Endothelial cell (in vitro differentiated cells): ENCODE results near the gene DCTN3. TPM values are rescaled to one million over a fixed set of nuclear protein-coding genes. Genes with fewer than 3 reads are reported as not detected.

Experiments
- DNase-seq: peaks from one replicate; pipeline ENCODE4 v3.0.0; 2021; ENCODE audit warnings: low spot score
- H3K27ac Mint-ChIP-seq: one replicate; pipeline ENCODE4 v1.8.0; 2021; ENCODE audit warnings: mixed read lengths, inconsistent platforms; ENCODE audit not compliant: unreplicated experiment
- H3K27me3 Mint-ChIP-seq: one replicate; pipeline ENCODE4 v1.8.0; 2021; ENCODE audit warnings: mild to moderate bottlenecking, moderate library complexity, mixed read lengths, inconsistent platforms; ENCODE audit not compliant: unreplicated experiment
- H3K36me3 Mint-ChIP-seq: one replicate; pipeline ENCODE4 v1.8.0; 2021; ENCODE audit warnings: mild to moderate bottlenecking, low read depth, mixed read lengths, inconsistent platforms; ENCODE audit not compliant: unreplicated experiment
- H3K4me1 Mint-ChIP-seq: one replicate; pipeline ENCODE4 v1.8.0; 2021; ENCODE audit warnings: mild to moderate bottlenecking, mixed read lengths, inconsistent platforms; ENCODE audit not compliant: unreplicated experiment
- H3K4me3 Mint-ChIP-seq: one replicate; pipeline ENCODE4 v1.8.0; 2021; ENCODE audit warnings: mild to moderate bottlenecking, mixed read lengths, inconsistent platforms; ENCODE audit not compliant: unreplicated experiment
- H3K9me3 Mint-ChIP-seq: one replicate; pipeline ENCODE4 v1.8.0; 2021; ENCODE audit warnings: mixed read lengths, inconsistent platforms; ENCODE audit not compliant: unreplicated experiment
- CTCF ChIP-seq: fragments of 200-600 bp; sonication (generic); IDR thresholded peaks from one replicate; pipeline ENCODE4 v1.5.0; 2021; ENCODE audit warnings: antibody characterized with exemption; ENCODE audit not compliant: unreplicated experiment
- total RNA-seq: library from RNA; stranded (reverse); fragmentation: NEBNext Ultra II Directional; extraction: Animal tissue kit (Norgen Biotek cat#: 25700); gene quantifications from one replicate; pipeline ENCODE4 v1.2.1, GENCODE V29; 2021; ENCODE audit not compliant: unreplicated experiment

Gene DCTN3
- total RNA-seq, 1 donor from 2014 or later = 81.5 TPM

GRCh38 chr9:34611811-34612787 lies 8.2 kb downstream of the DCTN3 start, which contains the start of gene RPP25L:
Gene RPP25L (minus strand): TSS chr9:34612097. CDS start chr9:34611296, 801 bp downstream.
- peak; percentile 87 for DNase-seq
- no peaks in the 10 kb centered on the region for H3K9me3 Mint-ChIP-seq
- H3K4me3 Mint-ChIP-seq = peak within 1 kb of the TSS; percentile 90
- peaks cover 21% of the 10 kb centered on the region for H3K36me3 Mint-ChIP-seq
- H3K27me3 Mint-ChIP-seq = peaks cover 9% of the 10 kb centered on the region
- peak within 1 kb of the TSS; percentile 70 for H3K27ac Mint-ChIP-seq
- H3K4me1 Mint-ChIP-seq = peaks cover 15% of the 10 kb centered on the region
- no peak for TF ChIP-seq CTCF

GRCh38 chr9:34611251-34611810 lies 9.0 kb downstream of the DCTN3 start:
- Mint-ChIP-seq H3K9me3 (no peaks in the 10 kb centered on the region), H3K27ac (peak overlapping the region; percentile 70), H3K4me1 (peaks cover 15% of the 10 kb centered on the region), H3K4me3 (peak overlapping the region; percentile 90), H3K36me3 (peaks cover 15% of the 10 kb centered on the region), H3K27me3 (peaks cover 9% of the 10 kb centered on the region)
- no peak for TF ChIP-seq CTCF
- no peak for DNase-seq

- Mint-ChIP-seq H3K36me3 (peaks cover 8% of the 10 kb centered on the region), H3K4me1 (peaks cover 15% of the 10 kb centered on the region), H3K9me3 (no peaks in the 10 kb centered on the region), H3K4me3 (peak overlapping the region; percentile 90), H3K27me3 (peaks cover 9% of the 10 kb centered on the region), H3K27ac (no peak overlapping the region)
- TF ChIP-seq CTCF = no peak
- no peak for DNase-seq
These were observed 9.7 kb downstream of the DCTN3 start for GRCh38 chr9:34610434-34611206.

- H3K36me3 Mint-ChIP-seq = no peaks in the 10 kb centered on the region
- no peak overlapping the region for H3K4me3 Mint-ChIP-seq
- no peak overlapping the region for H3K27ac Mint-ChIP-seq
- H3K9me3 Mint-ChIP-seq = no peaks in the 10 kb centered on the region
- DNase-seq = no peak
- H3K4me1 Mint-ChIP-seq = peaks cover 7% of the 10 kb centered on the region
- H3K27me3 Mint-ChIP-seq = peaks cover 9% of the 10 kb centered on the region
- no peak for TF ChIP-seq CTCF
These were observed 13.0 kb downstream of the DCTN3 start for GRCh38 chr9:34607331-34607730.
